ENCODE results near the gene ASTN2.

DNA sequence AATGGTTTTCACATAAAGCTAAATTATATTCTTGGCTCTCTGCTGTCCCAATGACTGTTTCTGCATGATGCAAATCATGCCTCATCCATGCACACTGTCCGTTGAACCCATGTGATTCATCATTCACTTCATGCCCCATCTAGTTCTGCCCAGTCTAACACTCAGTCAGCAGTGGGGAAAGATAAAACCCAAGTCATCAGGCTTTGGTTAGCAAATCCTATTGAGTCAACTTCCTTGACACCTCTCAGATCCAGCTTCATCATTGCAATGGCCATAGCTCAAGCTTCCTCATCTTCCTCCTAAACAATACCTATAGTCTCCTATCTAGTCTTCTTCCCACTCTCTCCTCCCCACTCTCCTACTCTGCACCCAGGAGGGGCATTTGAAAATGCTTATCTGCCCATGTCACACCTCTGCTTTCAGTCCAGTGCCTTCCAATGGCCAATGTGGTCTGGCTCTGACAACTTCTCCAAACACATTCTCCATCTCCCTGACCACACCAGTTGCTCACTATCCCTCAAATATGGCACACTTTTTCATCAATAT, 993.8 kb downstream of the ASTN2 start:
- TF ChIP-seq CHD2 (IDR thresholded peaks at IDR 0.05; ENCODE audit: borderline replicate concordance, low read depth, low read length) = no peak
- no peak for TF ChIP-seq CHD1 (IDR thresholded peaks at IDR 0.05; ENCODE audit: low read depth, low read length)
- no peak for TF ChIP-seq CEBPB (IDR thresholded peaks at IDR 0.05; ENCODE audit: borderline replicate concordance in 1 of 2, low read depth in 2 of 2, low read length in 2 of 2)
- TF ChIP-seq YY1 (IDR thresholded peaks at IDR 0.05; ENCODE audit: low read depth, low read length) = no peak
- TF ChIP-seq NFIC (IDR thresholded peaks at IDR 0.05; ENCODE audit: low read depth, low read length) = no peak
- TF ChIP-seq, protein P1, sequence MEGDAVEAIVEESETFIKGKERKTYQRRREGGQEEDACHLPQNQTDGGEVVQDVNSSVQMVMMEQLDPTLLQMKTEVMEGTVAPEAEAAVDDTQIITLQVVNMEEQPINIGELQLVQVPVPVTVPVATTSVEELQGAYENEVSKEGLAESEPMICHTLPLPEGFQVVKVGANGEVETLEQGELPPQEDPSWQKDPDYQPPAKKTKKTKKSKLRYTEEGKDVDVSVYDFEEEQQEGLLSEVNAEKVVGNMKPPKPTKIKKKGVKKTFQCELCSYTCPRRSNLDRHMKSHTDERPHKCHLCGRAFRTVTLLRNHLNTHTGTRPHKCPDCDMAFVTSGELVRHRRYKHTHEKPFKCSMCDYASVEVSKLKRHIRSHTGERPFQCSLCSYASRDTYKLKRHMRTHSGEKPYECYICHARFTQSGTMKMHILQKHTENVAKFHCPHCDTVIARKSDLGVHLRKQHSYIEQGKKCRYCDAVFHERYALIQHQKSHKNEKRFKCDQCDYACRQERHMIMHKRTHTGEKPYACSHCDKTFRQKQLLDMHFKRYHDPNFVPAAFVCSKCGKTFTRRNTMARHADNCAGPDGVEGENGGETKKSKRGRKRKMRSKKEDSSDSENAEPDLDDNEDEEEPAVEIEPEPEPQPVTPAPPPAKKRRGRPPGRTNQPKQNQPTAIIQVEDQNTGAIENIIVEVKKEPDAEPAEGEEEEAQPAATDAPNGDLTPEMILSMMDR (IDR thresholded peaks at IDR 0.05 in 2 of 3, conservative IDR thresholded peaks at IDR 0.05 in 1 of 3; ENCODE audit: control insufficient read depth in 2 of 3, extremely low read depth in 1 of 3, insufficient read depth in 1 of 3, low read depth in 3 of 3, low read length in 3 of 3) = no peak
- no peak for TF ChIP-seq GABPA (IDR thresholded peaks at IDR 0.05; ENCODE audit: low read depth)
- TF ChIP-seq CHD4 (IDR thresholded peaks at IDR 0.05) = no peak
- TF ChIP-seq ZZZ3 (IDR thresholded peaks at IDR 0.05; ENCODE audit: control insufficient read depth, insufficient read length, low read depth) = no peak
- no peak for TF ChIP-seq POU2F2 (IDR thresholded peaks at IDR 0.05; ENCODE audit: borderline replicate concordance, low read depth, low read length)
- no peak for TF ChIP-seq TBL1XR1 (IDR thresholded peaks at IDR 0.05; ENCODE audit: low read depth, low read length)
- no peak for TF ChIP-seq SP1 (IDR thresholded peaks at IDR 0.05; ENCODE audit: low read depth, low read length)
- no peak for TF ChIP-seq EP300 (IDR thresholded peaks at IDR 0.05; ENCODE audit: borderline replicate concordance in 1 of 2, control insufficient read depth in 1 of 2, low read depth in 2 of 2, low read length in 2 of 2)
